Activated CD8-positive, alpha-beta memory T cell treated with anti-CD3 and anti-CD28 coated beads, Interleukin-2, amount 50 U/mL, for 24 hours (primary cell): ENCODE measurements around the gene RPTN.
"Not testable (repeated sequence)": the region's sequence is repeated elsewhere in the genome, so short reads cannot be mapped to it uniquely, and the experiment has no call there.

Experiments
- DNase-seq: peaks from one replicate; pipeline ENCODE4 v3.0.0-alpha.2; 2020; ENCODE audit errors: extremely low read depth

RPTN gene

GRCh38 chr1:152165286-152166077 lies 6.5 kb upstream of the RPTN start:
- no peak for DNase-seq

DNA sequence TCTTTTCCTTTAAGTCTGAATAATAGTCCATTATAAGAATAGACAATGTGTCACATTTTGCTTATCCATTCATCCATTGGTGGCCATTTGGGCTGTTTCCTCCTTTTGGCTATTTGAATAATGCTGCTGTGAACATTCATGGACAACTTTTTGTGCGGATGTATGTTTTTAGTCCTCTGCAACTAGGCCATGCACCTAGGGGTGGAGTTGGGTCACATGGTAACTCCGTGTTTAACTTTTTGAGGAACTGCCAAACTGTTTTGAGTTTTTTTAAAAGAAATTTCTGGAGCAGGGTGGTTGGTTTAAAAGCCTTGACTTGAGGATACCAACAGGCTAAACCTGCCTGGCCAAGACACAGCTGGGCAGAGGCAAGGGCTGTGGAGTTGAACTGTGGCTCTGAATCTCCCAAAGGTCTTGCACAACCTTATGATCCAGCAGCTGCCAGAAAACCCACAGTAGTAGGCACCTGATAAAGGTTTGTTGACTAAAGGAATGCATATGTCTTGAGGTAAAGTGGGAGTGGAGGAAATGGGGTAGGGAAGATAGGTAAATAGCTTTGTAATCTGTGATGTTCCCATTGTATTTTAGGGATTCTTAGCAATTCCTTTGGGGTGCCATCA lies 5.6 kb upstream of the RPTN start:
- no peak for DNase-seq

- DNase-seq: no peak
Measured at GRCh38 chr1:152162792-152163463, 3.9 kb upstream of the RPTN start.

DNA sequence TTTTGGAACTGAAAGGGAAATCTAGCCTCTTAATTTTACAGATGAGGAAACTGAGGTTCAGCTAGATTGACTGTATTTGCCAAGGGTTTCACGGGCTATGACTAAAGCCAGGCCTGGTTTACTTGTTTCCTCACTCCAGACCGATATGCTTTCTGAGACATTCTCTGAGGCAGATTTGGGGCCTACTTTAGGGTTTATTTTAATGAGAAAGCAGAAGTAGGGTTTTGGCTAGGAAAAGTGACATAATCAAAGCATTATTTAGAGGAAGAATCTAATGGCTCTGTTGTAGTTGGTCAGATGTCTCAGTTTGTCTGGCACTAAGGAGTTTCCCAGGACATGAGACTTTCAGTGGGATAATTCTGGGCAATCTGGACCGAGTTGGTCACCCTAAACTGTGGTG lies 1.5 kb upstream of the RPTN start:
- no peak for DNase-seq

DNA sequence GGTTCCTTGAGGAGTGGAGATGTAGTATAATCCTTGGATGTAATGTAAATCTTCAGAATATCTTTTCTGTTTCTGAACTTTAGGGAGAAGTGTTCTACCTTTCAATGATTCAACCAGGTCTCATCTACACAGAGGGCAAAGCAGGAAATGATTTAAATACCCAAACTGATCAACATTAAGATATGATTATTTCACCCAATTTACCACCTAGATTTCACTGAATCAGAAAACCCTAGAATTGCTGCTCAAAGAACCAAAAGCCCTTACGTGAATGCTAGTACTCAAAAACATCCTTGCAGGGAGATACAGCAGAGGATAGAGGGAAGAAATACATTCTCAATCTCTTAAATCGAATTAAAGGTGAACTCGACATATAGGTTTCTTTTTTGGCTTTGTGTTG lies 5.0 kb downstream of the RPTN start:
- DNase-seq: no peak

DNA sequence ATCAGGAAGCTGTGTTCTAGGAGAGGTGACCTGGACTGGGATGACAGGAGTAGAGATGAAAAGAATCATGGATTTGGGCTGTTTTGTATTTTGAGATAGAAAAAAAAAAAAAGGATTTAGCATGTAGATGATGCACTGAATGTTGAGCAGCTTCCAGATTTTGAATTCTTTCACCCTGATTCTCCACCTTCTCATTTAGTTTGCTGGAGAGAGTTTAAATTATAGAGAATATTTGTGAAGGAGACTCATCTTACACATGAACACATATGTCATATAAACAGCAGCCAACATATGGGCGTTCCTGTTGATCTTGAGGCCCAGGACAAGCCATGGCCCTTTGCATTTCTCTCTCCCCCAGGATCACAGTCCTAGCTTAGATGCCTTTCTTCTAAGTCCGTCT lies 7.4 kb downstream of the RPTN start:
- no peak for DNase-seq

GRCh38 chr1:152148981-152149380 lies 10.0 kb downstream of the RPTN start:
- DNase-seq: no peak

DNA sequence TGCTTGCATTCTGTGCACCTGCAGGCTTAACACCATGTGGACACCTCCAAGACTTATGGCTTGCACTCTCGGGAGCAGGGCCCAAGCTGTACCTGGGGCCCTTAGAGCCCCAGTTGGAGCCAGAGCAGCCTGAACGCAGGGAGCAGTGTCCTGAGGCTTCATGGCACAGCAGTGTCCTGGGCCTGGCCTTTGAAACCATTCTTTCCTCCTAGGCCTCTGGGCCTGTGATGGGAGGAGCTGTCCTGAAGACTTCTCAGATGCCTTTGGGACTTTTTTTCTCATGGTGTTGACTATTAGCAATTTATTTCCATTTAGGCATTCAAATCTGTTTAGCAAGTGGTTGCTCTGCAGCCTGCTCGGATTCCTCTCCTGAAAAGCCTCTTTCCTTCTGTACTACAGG lies 11.0 kb downstream of the RPTN start:
- no peak for DNase-seq

DNA sequence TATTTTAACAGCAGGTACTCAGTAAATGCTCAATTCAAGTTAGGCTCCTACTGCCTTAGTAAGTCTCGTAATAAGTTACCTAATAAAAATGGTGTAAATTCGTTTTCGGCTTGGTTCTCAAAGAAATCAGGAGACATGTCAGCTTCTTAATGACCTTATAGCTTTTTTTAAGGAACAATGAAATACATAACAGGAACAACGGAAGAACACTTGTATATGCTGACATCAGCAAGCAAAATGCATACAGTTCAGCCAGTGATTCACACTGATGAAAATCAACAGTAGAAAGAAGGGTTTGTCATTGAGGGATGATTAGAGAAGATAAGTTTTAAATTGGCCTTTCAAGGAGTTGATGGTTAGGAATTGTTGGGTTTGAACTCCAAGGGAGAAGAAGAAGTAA lies 13.3 kb downstream of the RPTN start:
- DNase-seq: no peak

DNA sequence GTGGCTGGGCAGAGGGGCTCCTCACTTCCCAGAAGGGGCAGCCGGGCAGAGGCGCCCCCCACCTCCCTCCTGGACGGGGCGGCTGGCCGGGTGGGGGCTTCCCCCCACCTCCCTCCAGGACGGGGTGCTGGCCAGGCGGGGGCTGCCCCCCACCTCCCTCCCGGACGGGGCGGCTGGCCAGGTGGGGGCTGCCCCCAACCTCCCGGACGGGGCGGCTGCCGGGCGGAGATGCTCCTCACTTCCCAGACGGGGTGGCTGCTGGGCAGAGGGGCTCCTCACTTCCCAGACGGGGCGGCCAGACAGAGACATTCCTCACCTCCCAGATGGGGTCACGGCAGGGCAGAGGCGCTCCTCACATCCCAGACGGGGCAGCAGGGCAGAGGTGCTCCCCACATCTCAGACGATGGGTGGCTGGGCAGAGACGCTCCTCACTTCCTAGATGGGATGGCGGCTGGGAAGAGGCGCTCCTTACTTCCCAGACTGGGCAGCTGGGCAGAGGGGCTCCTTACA lies 14.3 kb downstream of the RPTN start:
- DNase-seq: not testable (repeated sequence)

- DNase-seq: no peak
Measured at GRCh38 chr1:152143150-152143887, 15.7 kb downstream of the RPTN start.

GRCh38 chr1:152141971-152142584 lies 16.9 kb downstream of the RPTN start:
- no peak for DNase-seq

- no peak for DNase-seq
Measured at GRCh38 chr1:152137215-152137614, 21.8 kb downstream of the RPTN start.

DNA sequence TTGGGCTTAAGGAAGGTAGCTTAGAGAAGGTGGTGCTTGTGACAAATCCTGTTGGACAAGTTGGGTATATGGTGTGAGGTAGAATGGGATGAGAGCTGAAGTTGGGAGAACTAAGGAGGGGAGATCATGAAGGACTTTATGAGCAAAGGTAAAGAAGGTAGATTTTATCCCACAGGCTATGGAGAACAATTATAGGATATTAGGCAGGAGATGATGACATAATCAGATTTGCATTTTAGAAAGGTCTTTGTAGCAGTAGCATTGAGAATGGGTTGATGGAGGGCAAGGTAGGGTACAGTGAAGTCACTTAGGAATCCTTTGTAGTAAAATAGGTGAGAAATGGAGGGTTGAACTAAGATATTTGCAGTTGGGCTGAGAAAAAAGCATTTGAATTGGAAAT lies 28.8 kb downstream of the RPTN start:
- no peak for DNase-seq

DNA sequence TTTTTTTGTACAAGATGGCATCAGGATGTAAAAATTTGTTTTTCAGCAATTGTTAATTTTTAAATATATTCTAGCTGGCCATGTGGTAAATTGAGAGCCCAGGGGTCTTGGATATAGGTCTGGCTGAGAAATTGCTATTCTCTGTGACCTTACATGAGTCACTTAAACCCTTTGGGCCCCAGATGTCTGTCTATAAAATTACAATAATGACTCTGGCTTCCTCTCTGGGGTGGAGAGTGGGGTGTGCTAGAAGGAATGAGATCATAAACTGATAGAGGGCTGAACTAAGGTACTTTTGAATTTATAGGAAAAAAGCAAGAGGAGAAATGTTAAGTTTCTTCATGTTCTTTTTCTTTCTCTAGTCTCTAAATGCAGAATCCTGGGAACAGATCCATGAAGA lies 31.4 kb downstream of the RPTN start:
- no peak for DNase-seq

GRCh38 chr1:152125834-152126443 lies 33.1 kb downstream of the RPTN start:
- no peak for DNase-seq

GRCh38 chr1:152118915-152119314 lies 40.1 kb downstream of the RPTN start:
- DNase-seq: no peak

GRCh38 chr1:152115344-152115743 lies 43.7 kb downstream of the RPTN start, which contains the start of gene TCHH:
TCHH (minus strand) TSS chr1:152115444; CDS start chr1:152114080, 1,364 bp downstream.
- no peak for DNase-seq

- DNase-seq: no peak
Measured at GRCh38 chr1:152112885-152113432, 46.1 kb downstream of the RPTN start.

GRCh38 chr1:152112101-152112884 lies 46.7 kb downstream of the RPTN start:
- DNase-seq: no peak
